Thymus (tissue), 11 donors: ENCODE results near the gene ZBED4. TPM values are rescaled to one million over a fixed set of nuclear protein-coding genes. Genes with fewer than 3 reads are reported as not detected.
A peak's percentile ranks its signal among the peaks of the same experiment; 100 is the strongest.
"Not testable (repeated sequence)": the region's sequence is repeated elsewhere in the genome, so short reads cannot be mapped to it uniquely, and the experiment has no call there.

Experiments
- DNase-seq, 9 donors: peaks; one replicate each; pipeline ENCODE4 v3.0.0-alpha.2; 2013; ENCODE audit warnings: low spot score in 9 of 9, low read depth in 6 of 9, missing footprints in 1 of 9
- H3K27ac ChIP-seq, 2 donors: one replicate each; pipeline ENCODE4 v1.5.1; 2013; ENCODE audit warnings: control low read depth in 1 of 2, low read depth in 1 of 2, low read length in 1 of 2, mild to moderate bottlenecking in 1 of 2, moderate library complexity in 1 of 2
- H3K27me3 ChIP-seq, 2 donors: one replicate each; pipeline ENCODE4 v1.5.1; 2013; ENCODE audit warnings: low read length in 1 of 2; ENCODE audit not compliant: control insufficient read depth in 2 of 2, insufficient read depth in 1 of 2
- H3K36me3 ChIP-seq, 2 donors: one replicate each; pipeline ENCODE4 v1.5.1; 2013; ENCODE audit warnings: low read length in 1 of 2, mild to moderate bottlenecking in 1 of 2, moderate library complexity in 1 of 2; ENCODE audit not compliant: control insufficient read depth in 2 of 2, insufficient read depth in 2 of 2
- H3K4me1 ChIP-seq, 2 donors: one replicate each; pipeline ENCODE4 v1.5.1; 2013; ENCODE audit warnings: low read length in 2 of 2; ENCODE audit not compliant: control insufficient read depth in 2 of 2, insufficient read depth in 2 of 2
- H3K4me3 ChIP-seq, 2 donors: one replicate each; pipeline ENCODE4 v1.5.1; 2013; ENCODE audit warnings: low read length in 2 of 2, control low read depth in 1 of 2, mild to moderate bottlenecking in 1 of 2
- H3K9me3 ChIP-seq, 2 donors: one replicate each; pipeline ENCODE4 v1.5.1; 2013; ENCODE audit warnings: low read length in 1 of 2, mild to moderate bottlenecking in 1 of 2; ENCODE audit not compliant: control insufficient read depth in 2 of 2, insufficient read depth in 1 of 2
- WGBS: extraction: QIAGEN DNeasy Blood & Tissue Kit; methylation state at CpG from one replicate; pipeline ENCODE4 v1.1.7; 2013; 5-methylcytosine and 5-hydroxymethylcytosine counted together
- polyA plus RNA-seq: library from polyadenylated mRNA; stranded (reverse); fragments of 200-250 nt; gene quantifications from one replicate; pipeline ENCODE4 v1.2.3, GENCODE V29; 2013
- total RNA-seq: library from RNA; stranded (reverse); fragments of 120-200 nt; gene quantifications from one replicate; pipeline ENCODE4 v1.2.4, GENCODE V29; 2013
- donor health status: healthy.

The ZBED4 gene
- total and polyA plus RNA-seq, 2 donors, result 6.4 to 9.9 TPM

DNA sequence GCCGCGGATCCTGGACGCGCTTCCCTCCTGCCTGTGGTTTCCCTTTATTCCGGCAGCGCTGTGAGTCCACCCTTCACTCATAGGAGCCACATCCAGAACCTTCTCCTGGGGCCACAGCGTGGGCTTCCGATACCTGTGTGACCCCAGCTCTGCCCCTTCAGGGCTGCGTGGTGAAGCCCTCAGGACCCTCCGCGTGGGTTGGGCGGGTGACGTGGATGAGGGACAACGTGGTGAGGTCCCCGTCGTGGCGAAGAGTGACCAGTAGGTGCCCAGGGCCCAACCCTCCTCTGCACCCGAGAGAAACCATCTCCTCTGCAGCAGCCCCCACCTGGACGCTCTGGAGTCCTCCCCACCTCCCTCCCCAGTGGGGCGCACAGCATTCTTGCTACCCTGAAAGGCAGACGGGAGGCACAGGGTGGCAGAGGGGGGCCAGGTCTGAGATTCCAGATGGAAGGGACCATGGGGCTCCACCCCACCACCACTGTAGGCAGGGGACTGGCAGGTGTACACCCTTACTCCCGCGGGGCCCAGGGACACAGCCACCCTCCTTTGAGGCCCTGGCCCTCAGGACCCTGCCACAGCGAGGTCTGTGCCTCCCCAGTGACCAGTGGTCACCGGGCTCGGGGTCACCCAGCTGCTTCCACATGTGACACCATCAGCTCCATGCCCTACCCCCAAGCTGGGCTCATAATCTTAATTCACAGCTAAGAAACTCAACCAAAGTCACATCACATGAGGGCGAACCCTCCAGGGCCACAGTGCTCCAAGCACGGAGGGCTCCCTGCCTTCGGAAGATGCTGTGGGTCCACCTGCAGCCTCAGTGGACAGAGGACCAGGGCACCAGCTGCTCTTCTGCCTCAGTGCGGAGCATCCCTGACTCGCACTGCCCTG, 3.4 kb upstream of the ZBED4 start:
- Histone ChIP-seq H3K27ac (no peak overlapping the region), H3K36me3 (peaks cover 0 to 3% of the 10 kb centered on the region in 2 donors), H3K9me3 (no peaks in the 10 kb centered on the region), H3K27me3 (peaks cover 44 to 67% of the 10 kb centered on the region in 2 donors), H3K4me3 (no peak overlapping the region), H3K4me1 (peaks cover 15 to 45% of the 10 kb centered on the region in 2 donors)
- no peak for DNase-seq
- 72% methylated on average over 31 of the region's 31 CpGs for WGBS

GRCh38 chr22:49850959-49851802, 2.5 kb upstream of the ZBED4 start:
- Histone ChIP-seq H3K9me3 (no peaks in the 10 kb centered on the region), H3K4me1 (peaks cover 22 to 54% of the 10 kb centered on the region in 2 donors), H3K36me3 (peaks cover 0 to 3% of the 10 kb centered on the region in 2 donors), H3K4me3 (no peak overlapping the region), H3K27me3 (peaks cover 40 to 58% of the 10 kb centered on the region in 2 donors), H3K27ac (no peak overlapping the region)
- WGBS, result 79% methylated on average over 10 of the region's 10 CpGs
- DNase-seq, result no peak

- peaks cover 32 to 45% of the 10 kb centered on the region in 2 donors for H3K27me3 ChIP-seq
- H3K36me3 ChIP-seq, H3K9me3 ChIP-seq, DNase-seq: not testable (repeated sequence)
- peak overlapping the region; percentile 64 to 89 for H3K4me3 ChIP-seq
- H3K4me1 ChIP-seq, result peaks cover 22 to 67% of the 10 kb centered on the region in 2 donors
- 65% methylated on average over 13 of the region's 13 CpGs for WGBS
- H3K27ac ChIP-seq, result peak overlapping the region in 1 of 2 donors; percentile 90
Measured at GRCh38 chr22:49852568-49852897, 1.1 kb upstream of the ZBED4 start.

DNA sequence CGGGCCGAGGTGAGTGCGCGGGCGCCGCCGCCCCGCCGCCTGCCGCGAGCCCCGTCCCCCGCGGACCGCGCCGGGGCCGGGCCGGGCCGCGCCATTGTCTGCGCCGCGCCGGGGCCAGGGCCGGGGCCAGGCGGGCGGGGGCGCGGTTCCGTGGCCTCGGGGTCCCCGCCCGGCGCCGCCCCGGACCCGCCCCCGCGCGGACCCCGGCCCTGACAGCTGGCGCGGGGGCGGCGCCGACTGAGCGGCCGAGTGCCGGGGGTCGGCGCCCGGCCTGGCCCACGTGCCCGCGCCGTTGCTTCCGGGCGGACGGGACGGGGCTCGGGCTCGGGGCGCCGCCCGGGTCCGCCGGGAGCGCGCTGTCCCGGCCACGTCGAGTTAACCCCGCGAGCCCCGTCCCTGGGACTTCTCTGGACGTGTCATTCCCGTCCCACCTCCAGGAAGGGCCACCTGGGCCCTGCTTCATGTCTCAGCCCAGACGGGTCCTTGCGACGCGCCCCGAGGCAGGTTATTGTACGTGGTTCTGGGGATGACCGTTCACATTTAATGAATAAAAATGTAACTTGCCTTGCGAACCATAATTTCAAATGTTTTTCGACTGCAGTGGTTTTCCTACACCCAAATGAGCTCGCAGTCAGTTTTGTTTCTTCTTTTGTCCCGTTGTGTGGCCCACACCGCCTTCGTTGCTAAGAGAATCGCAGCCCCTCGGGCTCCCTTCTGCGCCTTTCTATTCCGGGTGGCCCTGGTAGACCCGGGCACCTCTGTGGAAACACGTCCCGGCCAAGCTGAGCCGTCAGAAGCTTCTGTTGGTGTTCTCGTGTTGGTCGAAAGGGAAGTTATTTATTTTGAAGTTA, 562 bp downstream of the ZBED4 start:
- peak overlapping the region; percentile 64 to 87 for H3K27ac ChIP-seq
- peak overlapping the region; percentile 73 to 89 for H3K4me3 ChIP-seq
- H3K36me3 ChIP-seq, result peaks cover 0 to 5% of the 10 kb centered on the region in 2 donors
- under 1% methylated on average over 101 of the region's 101 CpGs for WGBS
- peak in 1 of 9 donors; percentile 60 for DNase-seq
- no peaks in the 10 kb centered on the region for H3K9me3 ChIP-seq
- H3K27me3 ChIP-seq, result peaks cover 15 to 28% of the 10 kb centered on the region in 2 donors
- H3K4me1 ChIP-seq, result peaks cover 17 to 75% of the 10 kb centered on the region in 2 donors

DNA sequence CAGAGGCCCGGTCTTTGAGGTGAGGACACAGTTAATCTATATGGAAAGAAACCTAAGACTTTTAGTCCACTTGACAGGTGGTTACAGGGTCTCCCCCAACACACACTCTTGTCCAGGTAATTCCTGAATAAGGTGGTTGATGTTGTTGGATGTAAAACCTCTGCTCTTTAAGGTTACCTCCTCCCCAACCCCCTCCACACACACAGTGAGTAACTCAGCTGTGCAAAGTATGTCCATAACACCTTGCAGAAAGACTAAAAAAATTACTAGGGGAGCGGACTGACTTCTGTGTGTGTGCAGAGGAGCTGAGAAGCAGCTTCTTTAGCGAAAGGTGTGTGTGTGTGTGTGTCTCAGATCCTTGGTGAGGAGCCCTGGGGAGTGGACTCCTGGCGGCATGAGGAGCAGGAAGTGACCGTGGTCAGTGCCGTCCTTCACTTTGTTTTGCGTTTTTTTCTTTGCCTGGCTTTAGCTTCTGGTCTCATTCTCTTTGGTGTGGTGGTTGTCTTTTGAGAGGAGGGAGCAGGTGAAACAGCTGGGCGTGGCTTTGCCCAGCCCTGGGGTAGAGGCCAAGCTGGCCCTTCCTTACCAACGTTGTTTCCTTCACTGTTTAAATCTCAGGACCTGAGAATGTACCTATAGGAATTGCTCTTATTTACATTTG, 1.7 kb downstream of the ZBED4 start:
- Histone ChIP-seq H3K4me1 (peaks cover 17 to 64% of the 10 kb centered on the region in 2 donors), H3K36me3 (peaks cover 0 to 5% of the 10 kb centered on the region in 2 donors), H3K9me3 (no peaks in the 10 kb centered on the region), H3K27me3 (peaks cover 3 to 16% of the 10 kb centered on the region in 2 donors), H3K27ac (peak overlapping the region in 1 of 2 donors; percentile 45), H3K4me3 (peak overlapping the region; percentile 73 to 89)
- DNase-seq, result peak in 1 of 9 donors; percentile 64
- 50% methylated on average over 9 of the region's 9 CpGs for WGBS

- Histone ChIP-seq H3K9me3 (no peaks in the 10 kb centered on the region), H3K36me3 (peaks cover 0 to 5% of the 10 kb centered on the region in 2 donors), H3K27me3 (peaks cover 0 to 7% of the 10 kb centered on the region in 2 donors), H3K4me3 (no peak overlapping the region), H3K4me1 (peaks cover 17 to 58% of the 10 kb centered on the region in 2 donors), H3K27ac (no peak overlapping the region)
- WGBS, result 92% methylated on average over 19 of the region's 23 CpGs
- no peak for DNase-seq
Measured at GRCh38 chr22:49856343-49856742, 2.7 kb downstream of the ZBED4 start.

- H3K4me3 ChIP-seq, result no peak overlapping the region
- H3K4me1 ChIP-seq, result peaks cover 21 to 56% of the 10 kb centered on the region in 2 donors
- no peaks in the 10 kb centered on the region for H3K9me3 ChIP-seq
- no peak overlapping the region for H3K27ac ChIP-seq
- DNase-seq, result no peak
- 91% methylated on average over 31 of the region's 31 CpGs for WGBS
- H3K36me3 ChIP-seq, result peaks cover 0 to 5% of the 10 kb centered on the region in 2 donors
- H3K27me3 ChIP-seq, result peaks cover 0 to 2% of the 10 kb centered on the region in 2 donors
Measured at GRCh38 chr22:49856766-49857618, 3.3 kb downstream of the ZBED4 start.
